Keratinocyte (primary cell): Measurements from ENCODE around the gene SLC7A5. TPM values are rescaled to one million over a fixed set of nuclear protein-coding genes. Genes with fewer than 3 reads are reported as not detected.
"Not testable (repeated sequence)": the region's sequence is repeated elsewhere in the genome, so short reads cannot be mapped to it uniquely, and the experiment has no call there.

Experiments used
- DNase-seq: peaks from one replicate; pipeline ENCODE4 v3.0.0-alpha.2; 2011; ENCODE audit warnings: low read depth, missing footprints, low spot score
- FAIRE-seq: peaks from 2 replicates; lab custom pipeline; 2011; peaks lifted over from hg19 to GRCh38; lab: Jason Lieb, UNC
- H2AFZ ChIP-seq: 2 replicates; pipeline ENCODE4 v1.6.0; 2012; ENCODE audit warnings: low read length, control low read depth, inconsistent platforms; ENCODE audit not compliant: control insufficient read depth
- H3K27ac ChIP-seq: 2 replicates; pipeline ENCODE4 v1.5.1; 2011; ENCODE audit warnings: low read length; ENCODE audit not compliant: control insufficient read depth, insufficient read depth
- H3K27me3 ChIP-seq: 3 replicates; pipeline ENCODE4 v1.6.0; 2011; ENCODE audit warnings: low read length; ENCODE audit not compliant: control insufficient read depth, insufficient read depth; ENCODE audit errors: extremely low read depth
- H3K36me3 ChIP-seq, 2 experiments: 2 replicates in 1 of 2; 3 replicates in 1 of 2; pipeline ENCODE4 v1.5.1; 2011; ENCODE audit warnings: low read length in 2 of 2, mild to moderate bottlenecking in 1 of 2; ENCODE audit not compliant: control insufficient read depth in 2 of 2, insufficient read depth in 2 of 2; ENCODE audit errors: extremely low read depth in 1 of 2
- H3K4me1 ChIP-seq: 3 replicates; pipeline ENCODE4 v1.5.1; 2011; ENCODE audit warnings: low read length; ENCODE audit not compliant: control insufficient read depth, insufficient read depth; ENCODE audit errors: extremely low read depth
- H3K4me2 ChIP-seq: 3 replicates; pipeline ENCODE4 v1.6.0; 2011; ENCODE audit warnings: low read depth, low read length; ENCODE audit not compliant: control insufficient read depth, insufficient read depth; ENCODE audit errors: extremely low read depth
- H3K4me3 ChIP-seq, 3 experiments: fragments of 200-600 bp in 1 of 3; sonication (generic) in 1 of 3; 2 replicates in 2 of 3; 3 replicates in 1 of 3; pipeline ENCODE4 v1.5.1; 2011 to 2016; ENCODE audit warnings: low read length in 3 of 3, mild to moderate bottlenecking in 3 of 3, control low read depth in 2 of 3, inconsistent platforms in 1 of 3, low read depth in 1 of 3, mixed read lengths in 1 of 3, mixed run types in 1 of 3, moderate library complexity in 1 of 3; ENCODE audit not compliant: control insufficient read depth in 2 of 3, insufficient read depth in 2 of 3; ENCODE audit errors: extremely low read depth in 1 of 3
- H3K79me2 ChIP-seq: 2 replicates; pipeline ENCODE4 v1.6.0; 2012; ENCODE audit warnings: low read length; ENCODE audit not compliant: control insufficient read depth, insufficient read depth
- H3K9ac ChIP-seq: 3 replicates; pipeline ENCODE4 v1.6.0; 2011; ENCODE audit warnings: low read length; ENCODE audit not compliant: control insufficient read depth, insufficient read depth; ENCODE audit errors: extremely low read depth
- H3K9me1 ChIP-seq: 3 replicates; pipeline ENCODE4 v1.6.0; 2011; ENCODE audit warnings: low read length; ENCODE audit not compliant: control insufficient read depth, insufficient read depth; ENCODE audit errors: extremely low read depth
- H3K9me3 ChIP-seq: 2 replicates; pipeline ENCODE4 v1.5.1; 2012; ENCODE audit warnings: low read depth, low read length; ENCODE audit not compliant: control insufficient read depth
- H4K20me1 ChIP-seq: 3 replicates; pipeline ENCODE4 v1.6.0; 2011; ENCODE audit warnings: low read length; ENCODE audit not compliant: control insufficient read depth, insufficient read depth; ENCODE audit errors: extremely low read depth
- CTCF ChIP-seq, 3 experiments: IDR thresholded peaks in 1 of 3; conservative IDR thresholded peaks in 1 of 3; optimal IDR thresholded peaks in 1 of 3; 2 replicates in 2 of 3; 3 replicates in 1 of 3; pipeline versions ENCODE3 to v1.5.1; 2011; ENCODE audit warnings: low read length in 3 of 3, mild to moderate bottlenecking in 3 of 3, moderate library complexity in 2 of 3, control low read depth in 1 of 3, inconsistent platforms in 1 of 3; ENCODE audit not compliant: insufficient read depth in 2 of 3; ENCODE audit errors: extremely low read depth in 1 of 3
- EZH2 ChIP-seq: IDR thresholded peaks from one replicate; pipeline ENCODE4 v1.6.1; 2012; ENCODE audit warnings: inconsistent platforms, mild to moderate bottlenecking, low read length, moderate library complexity
- dilution Hi-C: fragments of 300-500 bp; cut with MboI; formaldehyde crosslinking; loops from one replicate; pipeline ENCODE4 v1.7.0; 2020; ENCODE audit warnings: low sequenced_read_pairs; ENCODE audit not compliant: extremely low pct_ligation_motif_present
- polyA plus RNA-seq, 5 experiments: library from polyadenylated mRNA; depleted of rRNA in 3 of 5; stranded (reverse) in 3 of 5; stranded (forward) in 1 of 5; unstranded in 1 of 5; fragments of >200 nt; gene quantifications; 1 replicate in 1 of 5; 2 replicates in 3 of 5; 3 replicates in 1 of 5; pipeline versions ENCODE4 v1.2.1 to v1.2.3, GENCODE V29; 2011 to 2012; ENCODE audit warnings: missing spikeins in 2 of 5, low read depth in 1 of 5, low replicate concordance in 1 of 5

The SLC7A5 gene
- polyA plus RNA-seq, 1 donor (not counting 4 experiments of a cell fraction or from before 2014, with no cell fraction given): 114 TPM

GRCh38 chr16:87881324-87882200 lies 12.3 kb upstream of the SLC7A5 start:
- H3K9ac ChIP-seq: no peak overlapping the region
- H3K4me2 ChIP-seq: no peak overlapping the region
- no peaks in the 10 kb centered on the region for H3K9me1 ChIP-seq
- no peak overlapping the region for H3K27ac ChIP-seq
- FAIRE-seq (no peak), DNase-seq (no peak)
- H4K20me1 ChIP-seq: no peaks in the 10 kb centered on the region
- dilution Hi-C loops: no loop called here
- no peak overlapping the region for H2AFZ ChIP-seq
- peaks cover 36% of the 10 kb centered on the region for H3K27me3 ChIP-seq
- H3K79me2 ChIP-seq: no peaks in the 10 kb centered on the region
- no peaks in the 10 kb centered on the region for H3K36me3 ChIP-seq
- no peaks in the 10 kb centered on the region for H3K9me3 ChIP-seq
- no peaks in the 10 kb centered on the region for H3K4me1 ChIP-seq
- TF ChIP-seq CTCF (optimal IDR thresholded peaks at IDR 0.05 in 1 of 3, IDR thresholded peaks at IDR 0.05 in 1 of 3, conservative IDR thresholded peaks at IDR 0.05 in 1 of 3; ENCODE audit: extremely low read depth in 1 of 3, insufficient read depth in 2 of 3, low read length in 3 of 3) (no peak), EZH2 (no peak)
- no peak overlapping the region for H3K4me3 ChIP-seq

- Histone ChIP-seq H3K27me3 (peaks cover 38% of the 10 kb centered on the region), H4K20me1 (no peaks in the 10 kb centered on the region), H3K4me2 (no peak overlapping the region), H3K79me2 (no peaks in the 10 kb centered on the region), H3K9ac (no peak overlapping the region), H3K4me3 (no peak overlapping the region), H3K36me3 (no peaks in the 10 kb centered on the region), H3K27ac (no peak overlapping the region), H3K9me3 (no peaks in the 10 kb centered on the region), H2AFZ (no peak overlapping the region), H3K4me1 (no peaks in the 10 kb centered on the region), H3K9me1 (no peaks in the 10 kb centered on the region)
- peak in 1 of 3 experiments; percentile 22 for TF ChIP-seq CTCF (optimal IDR thresholded peaks at IDR 0.05 in 1 of 3, IDR thresholded peaks at IDR 0.05 in 1 of 3, conservative IDR thresholded peaks at IDR 0.05 in 1 of 3; ENCODE audit: extremely low read depth in 1 of 3, insufficient read depth in 2 of 3, low read length in 3 of 3)
- no peak for TF ChIP-seq EZH2
- no peak for FAIRE-seq
- dilution Hi-C loops: no loop called here
- no peak for DNase-seq
These were observed 10.9 kb upstream of the SLC7A5 start for GRCh38 chr16:87880117-87880696.

- H3K4me2 ChIP-seq, H3K36me3 ChIP-seq, H3K79me2 ChIP-seq, H3K4me3 ChIP-seq, dilution Hi-C loops, H3K27ac ChIP-seq, H3K9me3 ChIP-seq, FAIRE-seq, H3K4me1 ChIP-seq, H3K9me1 ChIP-seq, H4K20me1 ChIP-seq, H3K9ac ChIP-seq, DNase-seq, H2AFZ ChIP-seq: not testable (repeated sequence)
- peaks cover 41% of the 10 kb centered on the region for H3K27me3 ChIP-seq
These were observed 10.2 kb upstream of the SLC7A5 start for GRCh38 chr16:87879411-87880013.
